ENCODE results near the gene ACTA1. TPM values are rescaled to one million over a fixed set of nuclear protein-coding genes. Genes with fewer than 3 reads are reported as not detected.

The ACTA1 gene
- total RNA-seq, 1 donor from 2014 or later = 19.0 TPM

DNA sequence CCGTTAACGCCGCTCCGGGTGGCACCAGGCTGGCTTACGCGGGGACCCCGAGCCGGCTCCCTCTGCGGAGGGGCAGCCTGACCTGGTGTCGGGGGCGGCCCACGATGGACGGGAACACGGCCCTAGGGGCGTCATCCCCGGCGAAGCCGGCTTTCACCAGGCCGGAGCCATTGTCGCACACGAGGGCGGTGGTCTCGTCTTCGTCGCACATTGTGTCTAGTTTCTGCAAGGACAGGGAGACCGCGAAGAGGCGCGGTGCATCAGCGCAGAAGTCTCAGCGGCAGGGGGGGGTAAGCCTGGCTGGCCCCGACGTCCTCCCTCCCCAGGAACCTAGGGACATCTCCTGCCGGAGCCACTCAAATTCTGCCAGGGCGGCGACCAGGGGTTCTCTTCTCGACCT, 989 bp downstream of the ACTA1 start:
- Histone ChIP-seq H3K9me3 (ENCODE audit: insufficient read depth, low read depth, low read length) (no peaks in the 10 kb centered on the region), H3K9ac (ENCODE audit: low read length) (no peak overlapping the region), H3K4me2 (ENCODE audit: low read length) (no peak overlapping the region), H2AFZ (ENCODE audit: low read depth, low read length) (no peak overlapping the region), H3K36me3 (ENCODE audit: insufficient read depth, low read length) (no peaks in the 10 kb centered on the region), H3K27ac (ENCODE audit: low read depth, low read length) (no peak overlapping the region), H4K20me1 (ENCODE audit: insufficient read depth, low read length) (no peaks in the 10 kb centered on the region), H3K27me3 (ENCODE audit: insufficient read depth, low read length) (peaks cover 58% of the 10 kb centered on the region), H3K4me1 (ENCODE audit: insufficient read depth, low read length) (peaks cover 4% of the 10 kb centered on the region), H3K4me3 (ENCODE audit: insufficient read depth, low read depth, low read length) (no peak overlapping the region), H3K79me2 (ENCODE audit: insufficient read depth, low read length) (no peaks in the 10 kb centered on the region)
- TF ChIP-seq, protein P1, sequence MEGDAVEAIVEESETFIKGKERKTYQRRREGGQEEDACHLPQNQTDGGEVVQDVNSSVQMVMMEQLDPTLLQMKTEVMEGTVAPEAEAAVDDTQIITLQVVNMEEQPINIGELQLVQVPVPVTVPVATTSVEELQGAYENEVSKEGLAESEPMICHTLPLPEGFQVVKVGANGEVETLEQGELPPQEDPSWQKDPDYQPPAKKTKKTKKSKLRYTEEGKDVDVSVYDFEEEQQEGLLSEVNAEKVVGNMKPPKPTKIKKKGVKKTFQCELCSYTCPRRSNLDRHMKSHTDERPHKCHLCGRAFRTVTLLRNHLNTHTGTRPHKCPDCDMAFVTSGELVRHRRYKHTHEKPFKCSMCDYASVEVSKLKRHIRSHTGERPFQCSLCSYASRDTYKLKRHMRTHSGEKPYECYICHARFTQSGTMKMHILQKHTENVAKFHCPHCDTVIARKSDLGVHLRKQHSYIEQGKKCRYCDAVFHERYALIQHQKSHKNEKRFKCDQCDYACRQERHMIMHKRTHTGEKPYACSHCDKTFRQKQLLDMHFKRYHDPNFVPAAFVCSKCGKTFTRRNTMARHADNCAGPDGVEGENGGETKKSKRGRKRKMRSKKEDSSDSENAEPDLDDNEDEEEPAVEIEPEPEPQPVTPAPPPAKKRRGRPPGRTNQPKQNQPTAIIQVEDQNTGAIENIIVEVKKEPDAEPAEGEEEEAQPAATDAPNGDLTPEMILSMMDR (IDR thresholded peaks at IDR 0.05; ENCODE audit: insufficient read depth, low read depth, low read length) = no peak
- TF ChIP-seq EZH2 (IDR thresholded peaks at IDR 0.05; ENCODE audit: insufficient read depth, low read length) = peak; percentile 87
- peaks cover 6% of the 10 kb centered on the region for H3K9me3 Mint-ChIP-seq (ENCODE audit: unreplicated experiment)
- peaks cover 4% of the 10 kb centered on the region for H3K4me1 Mint-ChIP-seq (ENCODE audit: low read depth, unreplicated experiment)
- peaks cover 4% of the 10 kb centered on the region for H3K36me3 Mint-ChIP-seq (ENCODE audit: low read depth, unreplicated experiment)
- peaks cover 56% of the 10 kb centered on the region for H3K27me3 Mint-ChIP-seq (ENCODE audit: low read depth, unreplicated experiment)
- FAIRE-seq (no peak), DNase-seq (ENCODE audit: low read depth) (no peak)
- no peak overlapping the region for H3K27ac Mint-ChIP-seq (ENCODE audit: unreplicated experiment)
- no peak overlapping the region for H3K4me3 Mint-ChIP-seq (ENCODE audit: unreplicated experiment)

DNA sequence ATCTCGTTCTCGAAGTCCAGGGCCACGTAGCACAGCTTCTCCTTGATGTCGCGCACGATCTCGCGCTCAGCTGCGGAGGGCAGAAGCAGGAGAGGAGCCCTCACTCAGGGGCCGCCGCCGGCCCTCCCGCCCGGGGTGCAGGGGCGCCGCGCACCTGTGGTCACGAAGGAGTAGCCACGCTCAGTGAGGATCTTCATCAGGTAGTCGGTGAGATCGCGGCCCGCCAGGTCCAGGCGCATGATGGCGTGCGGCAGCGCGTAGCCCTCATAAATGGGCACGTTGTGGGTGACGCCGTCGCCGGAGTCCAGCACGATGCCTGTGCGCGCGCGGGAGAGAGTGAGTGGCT, 1.8 kb downstream of the ACTA1 start:
- Histone ChIP-seq H3K79me2 (ENCODE audit: insufficient read depth, low read length) (no peaks in the 10 kb centered on the region), H2AFZ (ENCODE audit: low read depth, low read length) (no peak overlapping the region), H3K4me2 (ENCODE audit: low read length) (peak overlapping the region; percentile 26), H3K9ac (ENCODE audit: low read length) (no peak overlapping the region), H3K27me3 (ENCODE audit: insufficient read depth, low read length) (peaks cover 58% of the 10 kb centered on the region), H3K4me3 (ENCODE audit: insufficient read depth, low read depth, low read length) (no peak overlapping the region), H3K4me1 (ENCODE audit: insufficient read depth, low read length) (peaks cover 4% of the 10 kb centered on the region), H3K27ac (ENCODE audit: low read depth, low read length) (no peak overlapping the region), H4K20me1 (ENCODE audit: insufficient read depth, low read length) (no peaks in the 10 kb centered on the region), H3K9me3 (ENCODE audit: insufficient read depth, low read depth, low read length) (no peaks in the 10 kb centered on the region), H3K36me3 (ENCODE audit: insufficient read depth, low read length) (no peaks in the 10 kb centered on the region)
- no peak for FAIRE-seq
- TF ChIP-seq, protein P1 (IDR thresholded peaks at IDR 0.05; ENCODE audit: insufficient read depth, low read depth, low read length) = no peak
- no peak for TF ChIP-seq EZH2 (IDR thresholded peaks at IDR 0.05; ENCODE audit: insufficient read depth, low read length)
- H3K4me3 Mint-ChIP-seq (ENCODE audit: unreplicated experiment) = no peak overlapping the region
- peaks cover 6% of the 10 kb centered on the region for H3K9me3 Mint-ChIP-seq (ENCODE audit: unreplicated experiment)
- peaks cover 62% of the 10 kb centered on the region for H3K27me3 Mint-ChIP-seq (ENCODE audit: low read depth, unreplicated experiment)
- DNase-seq (ENCODE audit: low read depth) = no peak
- H3K36me3 Mint-ChIP-seq (ENCODE audit: low read depth, unreplicated experiment) = peaks cover 4% of the 10 kb centered on the region
- no peak overlapping the region for H3K27ac Mint-ChIP-seq (ENCODE audit: unreplicated experiment)
- peaks cover 4% of the 10 kb centered on the region for H3K4me1 Mint-ChIP-seq (ENCODE audit: low read depth, unreplicated experiment)

GRCh38 chr1:229431284-229432115, 2.4 kb downstream of the ACTA1 start:
- peaks cover 4% of the 10 kb centered on the region for H3K36me3 Mint-ChIP-seq (ENCODE audit: low read depth, unreplicated experiment)
- Histone ChIP-seq H3K27me3 (ENCODE audit: insufficient read depth, low read length) (peaks cover 58% of the 10 kb centered on the region), H4K20me1 (ENCODE audit: insufficient read depth, low read length) (no peaks in the 10 kb centered on the region), H3K4me3 (ENCODE audit: insufficient read depth, low read depth, low read length) (no peak overlapping the region), H3K9ac (ENCODE audit: low read length) (no peak overlapping the region), H3K4me2 (ENCODE audit: low read length) (peak overlapping the region; percentile 36), H3K79me2 (ENCODE audit: insufficient read depth, low read length) (no peaks in the 10 kb centered on the region), H3K9me3 (ENCODE audit: insufficient read depth, low read depth, low read length) (no peaks in the 10 kb centered on the region), H3K27ac (ENCODE audit: low read depth, low read length) (no peak overlapping the region), H3K36me3 (ENCODE audit: insufficient read depth, low read length) (no peaks in the 10 kb centered on the region), H3K4me1 (ENCODE audit: insufficient read depth, low read length) (peaks cover 4% of the 10 kb centered on the region), H2AFZ (ENCODE audit: low read depth, low read length) (no peak overlapping the region)
- peaks cover 6% of the 10 kb centered on the region for H3K9me3 Mint-ChIP-seq (ENCODE audit: unreplicated experiment)
- peaks cover 4% of the 10 kb centered on the region for H3K4me1 Mint-ChIP-seq (ENCODE audit: low read depth, unreplicated experiment)
- no peak for FAIRE-seq
- peaks cover 67% of the 10 kb centered on the region for H3K27me3 Mint-ChIP-seq (ENCODE audit: low read depth, unreplicated experiment)
- H3K4me3 Mint-ChIP-seq (ENCODE audit: unreplicated experiment) = no peak overlapping the region
- DNase-seq (ENCODE audit: low read depth) = no peak
- TF ChIP-seq, protein P1 (IDR thresholded peaks at IDR 0.05; ENCODE audit: insufficient read depth, low read depth, low read length) = no peak
- peak; percentile 97 for TF ChIP-seq EZH2 (IDR thresholded peaks at IDR 0.05; ENCODE audit: insufficient read depth, low read length)
- no peak overlapping the region for H3K27ac Mint-ChIP-seq (ENCODE audit: unreplicated experiment)

All from astrocyte (in vitro differentiated cells and primary cell).